Measurements from ENCODE around the gene HMGB4. TPM values are rescaled to one million over a fixed set of nuclear protein-coding genes. Genes with fewer than 3 reads are reported as not detected.
A peak's percentile ranks its signal among the peaks of the same experiment; 100 is the strongest.

The HMGB4 gene
- total RNA-seq, 2 experiments from 2014 or later = not detected

DNA sequence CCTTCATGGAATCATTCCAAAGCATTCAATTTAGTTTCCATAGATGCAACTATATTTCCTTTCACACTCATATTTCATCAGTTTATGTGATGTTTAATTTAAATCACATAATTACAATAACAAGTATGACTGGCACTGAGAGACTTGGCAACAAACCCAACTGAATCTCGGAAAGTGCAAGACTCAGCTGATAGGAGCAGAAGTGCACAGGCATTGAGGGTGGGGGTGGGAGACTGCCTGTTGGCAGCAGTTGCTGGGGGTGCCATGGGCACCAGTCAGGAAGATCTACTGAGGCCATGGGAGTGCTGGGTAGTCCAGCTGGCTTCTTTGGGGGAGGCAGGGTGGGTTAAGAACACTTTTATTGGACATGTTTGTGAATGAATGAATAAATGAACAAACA is 10.4 kb upstream of the HMGB4 start:
- H3K9me3 Mint-ChIP-seq = no peaks in the 10 kb centered on the region
- H3K27ac Mint-ChIP-seq = no peak overlapping the region
- ChIA-PET CTCF (interaction anchor here (0.6 kb wide), 1 partner anchor 1507 kb away, joined by 4 read pairs; no protein-coding TSS in a partner anchor), POLR2A (no interaction called here)
- no peaks in the 10 kb centered on the region for H3K4me1 Mint-ChIP-seq
- H3K27me3 Mint-ChIP-seq = no peaks in the 10 kb centered on the region
- no peak overlapping the region for H3K4me3 Mint-ChIP-seq
- H3K36me3 Mint-ChIP-seq (ENCODE audit: low read depth) = no peaks in the 10 kb centered on the region
- no peak for DNase-seq

- H3K27ac Mint-ChIP-seq = no peak overlapping the region
- DNase-seq = no peak
- H3K36me3 Mint-ChIP-seq (ENCODE audit: low read depth) = no peaks in the 10 kb centered on the region
- CTCF ChIA-PET = interaction anchor here (0.6 kb wide), 1 partner anchor 1506 kb away, joined by 4 read pairs; no protein-coding TSS in a partner anchor
- POLR2A ChIA-PET = no interaction called here
- peaks cover 2% of the 10 kb centered on the region for H3K27me3 Mint-ChIP-seq
- H3K9me3 Mint-ChIP-seq = no peaks in the 10 kb centered on the region
- no peaks in the 10 kb centered on the region for H3K4me1 Mint-ChIP-seq
- no peak overlapping the region for H3K4me3 Mint-ChIP-seq
These were observed 9.8 kb upstream of the HMGB4 start for GRCh38 chr1:33854091-33854490.

- no peaks in the 10 kb centered on the region for H3K36me3 Mint-ChIP-seq (ENCODE audit: low read depth)
These were observed 3.2 kb upstream of the HMGB4 start for GRCh38 chr1:33860671-33861070.

GRCh38 chr1:33864460-33865389 is 846 bp downstream of the HMGB4 start:
- no peaks in the 10 kb centered on the region for H3K36me3 Mint-ChIP-seq (ENCODE audit: low read depth)
- ChIA-PET CTCF (interaction anchor here (0.6 kb wide), 1 partner anchor 165 kb away, joined by 4 read pairs; no protein-coding TSS in a partner anchor), POLR2A (no interaction called here)
- no peaks in the 10 kb centered on the region for H3K4me1 Mint-ChIP-seq
- H3K9me3 Mint-ChIP-seq = no peaks in the 10 kb centered on the region
- DNase-seq = no peak
- H3K4me3 Mint-ChIP-seq = no peak overlapping the region
- H3K27ac Mint-ChIP-seq = peak overlapping the region; percentile 43
- peaks cover 3% of the 10 kb centered on the region for H3K27me3 Mint-ChIP-seq

More at GRCh38 chr1:33860671-33861070, 3.2 kb upstream of the HMGB4 start:
- ChIA-PET POLR2A (no interaction called here), CTCF (no interaction called here)
- Mint-ChIP-seq H3K4me1 (no peaks in the 10 kb centered on the region), H3K27ac (no peak overlapping the region), H3K27me3 (peaks cover 5% of the 10 kb centered on the region), H3K4me3 (no peak overlapping the region), H3K9me3 (no peaks in the 10 kb centered on the region)
- DNase-seq = no peak

DNA sequence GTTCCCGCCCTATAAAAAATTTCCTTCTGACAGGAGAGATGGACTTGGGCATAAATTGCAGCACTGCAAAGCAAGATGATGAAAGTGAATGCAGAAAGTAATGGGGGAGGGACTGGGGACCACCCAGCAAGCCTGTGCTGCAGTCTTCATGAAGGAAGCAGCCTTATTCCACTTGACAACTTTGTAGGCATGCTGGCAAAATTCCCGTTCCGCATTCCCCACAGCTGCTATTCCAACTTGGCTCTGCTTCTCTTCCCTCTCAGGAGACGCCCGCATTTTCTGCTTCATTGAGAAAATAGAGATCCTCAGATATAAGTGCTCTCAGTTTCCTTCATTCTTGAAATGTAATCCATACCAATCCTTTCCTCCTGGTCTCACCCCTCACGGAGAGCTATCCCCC is 2.4 kb downstream of the HMGB4 start:
- POLR2A ChIA-PET = no interaction called here
- H3K4me1 Mint-ChIP-seq = no peaks in the 10 kb centered on the region
- no peaks in the 10 kb centered on the region for H3K9me3 Mint-ChIP-seq
- no peak for DNase-seq
- no peaks in the 10 kb centered on the region for H3K27me3 Mint-ChIP-seq
- no peaks in the 10 kb centered on the region for H3K36me3 Mint-ChIP-seq (ENCODE audit: low read depth)
- CTCF ChIA-PET = no interaction called here
- no peak overlapping the region for H3K4me3 Mint-ChIP-seq
- H3K27ac Mint-ChIP-seq = no peak overlapping the region

DNA sequence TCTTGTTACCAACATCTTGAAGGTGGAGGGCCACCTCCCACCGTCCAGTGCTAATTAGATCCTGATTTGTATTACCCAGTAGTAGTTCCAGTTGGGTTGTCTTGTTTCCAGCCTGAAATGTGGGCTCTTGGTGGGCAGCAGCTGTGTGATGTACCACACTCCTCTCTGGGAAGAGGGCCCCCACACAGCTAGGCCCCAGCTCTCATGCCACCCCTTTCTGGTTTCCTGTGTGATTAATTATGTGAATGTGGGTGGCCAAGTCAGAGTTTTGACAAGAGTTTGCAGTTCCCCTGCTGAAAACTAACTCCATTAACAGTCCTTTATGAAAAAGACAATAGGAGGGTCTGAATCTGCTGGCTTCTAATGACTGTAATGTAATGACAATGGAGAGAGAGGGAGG is 3.8 kb downstream of the HMGB4 start:
- POLR2A ChIA-PET = no interaction called here
- Mint-ChIP-seq H3K36me3 (ENCODE audit: low read depth) (no peaks in the 10 kb centered on the region), H3K9me3 (no peaks in the 10 kb centered on the region), H3K27me3 (no peaks in the 10 kb centered on the region), H3K27ac (no peak overlapping the region), H3K4me1 (no peaks in the 10 kb centered on the region), H3K4me3 (no peak overlapping the region)
- CTCF ChIA-PET = no interaction called here
- DNase-seq = no peak

DNA sequence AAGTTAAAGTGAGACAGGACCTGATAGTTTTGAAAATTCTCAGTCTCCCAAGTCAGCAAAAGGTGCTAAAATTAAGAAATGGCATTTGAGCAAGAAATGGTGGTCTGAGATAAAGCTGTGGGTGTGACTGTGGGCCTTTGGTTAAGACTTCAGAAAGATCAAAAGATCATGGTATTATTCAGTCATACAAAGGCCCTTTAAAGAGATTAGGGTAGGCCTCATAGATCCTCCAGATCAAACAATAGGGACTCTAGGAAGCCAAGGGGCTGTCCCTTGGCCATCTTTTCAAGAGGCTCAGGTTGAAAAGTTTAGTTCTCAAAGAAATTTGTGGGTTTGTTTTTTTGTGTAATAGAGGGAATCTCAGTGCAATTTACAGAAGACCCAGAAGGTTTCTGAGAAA is 8.4 kb downstream of the HMGB4 start:
- H3K9me3 Mint-ChIP-seq = no peaks in the 10 kb centered on the region
- H3K4me3 Mint-ChIP-seq = no peak overlapping the region
- DNase-seq = no peak
- H3K4me1 Mint-ChIP-seq = no peaks in the 10 kb centered on the region
- H3K27ac Mint-ChIP-seq = no peak overlapping the region
- ChIA-PET POLR2A (interaction anchor here (0.7 kb wide), 1 partner anchor 941 kb away, joined by 10 read pairs; no protein-coding TSS in a partner anchor), CTCF (interaction anchor here (0.6 kb wide), 1 partner anchor 50 kb away, joined by 4 read pairs; no protein-coding TSS in a partner anchor)
- H3K27me3 Mint-ChIP-seq = peaks cover 4% of the 10 kb centered on the region
- H3K36me3 Mint-ChIP-seq (ENCODE audit: low read depth) = no peaks in the 10 kb centered on the region

DNA sequence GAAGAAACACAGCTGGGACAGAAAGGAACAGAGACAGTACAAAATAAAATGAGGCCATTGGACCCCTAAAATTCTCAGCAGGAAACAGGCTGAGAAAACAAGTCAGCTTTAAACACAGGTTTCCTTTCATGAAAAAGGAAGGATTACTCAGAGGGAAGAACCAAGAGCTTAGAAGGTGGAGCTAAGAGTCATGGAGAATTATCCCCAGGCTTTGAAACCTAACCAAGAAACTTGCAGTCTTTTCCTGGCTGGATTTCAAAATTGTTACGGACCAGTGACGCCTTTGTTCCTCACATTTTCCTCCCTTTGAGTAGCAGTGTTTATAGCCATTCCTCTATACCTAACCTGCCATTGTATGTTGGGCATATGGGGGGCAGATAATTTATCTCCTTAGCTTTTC is 8.8 kb downstream of the HMGB4 start:
- no peak overlapping the region for H3K4me3 Mint-ChIP-seq
- CTCF ChIA-PET = interaction anchor here (0.6 kb wide), 1 partner anchor 49 kb away, joined by 4 read pairs; no protein-coding TSS in a partner anchor
- H3K9me3 Mint-ChIP-seq = no peaks in the 10 kb centered on the region
- POLR2A ChIA-PET = interaction anchor here (0.7 kb wide), 1 partner anchor 941 kb away, joined by 10 read pairs; no protein-coding TSS in a partner anchor
- H3K27me3 Mint-ChIP-seq = peaks cover 4% of the 10 kb centered on the region
- DNase-seq = no peak
- no peaks in the 10 kb centered on the region for H3K4me1 Mint-ChIP-seq
- H3K36me3 Mint-ChIP-seq (ENCODE audit: low read depth) = no peaks in the 10 kb centered on the region
- no peak overlapping the region for H3K27ac Mint-ChIP-seq

GRCh38 chr1:33874636-33875035 is 10.8 kb downstream of the HMGB4 start:
- no peak for DNase-seq
- Mint-ChIP-seq H3K9me3 (no peaks in the 10 kb centered on the region), H3K36me3 (ENCODE audit: low read depth) (no peaks in the 10 kb centered on the region), H3K27ac (no peak overlapping the region), H3K4me1 (no peaks in the 10 kb centered on the region), H3K4me3 (no peak overlapping the region), H3K27me3 (peaks cover 4% of the 10 kb centered on the region)
- ChIA-PET POLR2A (no interaction called here), CTCF (no interaction called here)

- Mint-ChIP-seq H3K4me1 (no peaks in the 10 kb centered on the region), H3K27ac (no peak overlapping the region), H3K9me3 (no peaks in the 10 kb centered on the region), H3K4me3 (no peak overlapping the region), H3K27me3 (peaks cover 4% of the 10 kb centered on the region), H3K36me3 (ENCODE audit: low read depth) (no peaks in the 10 kb centered on the region)
- ChIA-PET CTCF (no interaction called here), POLR2A (no interaction called here)
- no peak for DNase-seq
These were observed 12.0 kb downstream of the HMGB4 start for GRCh38 chr1:33875862-33876261.

DNA sequence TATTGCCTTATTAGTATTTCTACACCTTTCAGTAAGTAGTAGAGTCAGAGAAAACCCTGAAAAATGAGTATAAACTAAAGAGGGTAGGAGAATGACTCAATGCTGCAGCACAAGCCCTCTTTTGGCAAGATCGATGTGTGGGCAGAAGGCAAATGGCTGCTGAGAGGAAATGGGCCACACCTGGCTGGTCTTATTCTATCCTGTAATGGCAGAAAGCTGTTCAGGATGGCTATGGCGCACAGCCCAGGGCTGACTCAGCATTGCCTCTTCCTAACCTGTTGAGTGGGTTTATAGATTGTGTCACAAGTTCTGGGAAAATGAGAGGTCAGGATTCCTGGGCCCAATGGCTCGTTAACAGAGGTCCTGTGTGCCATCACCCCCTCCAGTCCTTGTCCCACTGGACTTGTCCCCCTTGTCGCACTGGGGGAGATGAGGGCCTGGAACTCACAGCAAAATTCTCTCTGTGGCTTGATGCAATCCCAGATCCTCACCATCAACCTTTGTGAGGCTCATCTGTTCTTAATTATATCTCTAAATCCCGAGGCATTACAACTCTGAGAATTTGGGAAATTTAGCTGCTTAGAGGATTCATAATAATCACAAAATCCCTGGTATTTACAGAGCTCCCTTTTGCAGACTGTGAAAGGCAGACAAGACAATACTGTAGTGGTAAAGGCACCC is 13.2 kb downstream of the HMGB4 start:
- Mint-ChIP-seq H3K4me3 (no peak overlapping the region), H3K36me3 (ENCODE audit: low read depth) (no peaks in the 10 kb centered on the region), H3K27ac (no peak overlapping the region), H3K4me1 (no peaks in the 10 kb centered on the region), H3K9me3 (no peaks in the 10 kb centered on the region), H3K27me3 (peaks cover 6% of the 10 kb centered on the region)
- CTCF ChIA-PET = no interaction called here
- DNase-seq = no peak
- POLR2A ChIA-PET = no interaction called here

- H3K9me3 Mint-ChIP-seq = no peaks in the 10 kb centered on the region
- H3K27ac Mint-ChIP-seq = no peak overlapping the region
- no peak overlapping the region for H3K4me3 Mint-ChIP-seq
- H3K4me1 Mint-ChIP-seq = no peaks in the 10 kb centered on the region
- H3K36me3 Mint-ChIP-seq (ENCODE audit: low read depth) = no peaks in the 10 kb centered on the region
- CTCF ChIA-PET = no interaction called here
- peaks cover 6% of the 10 kb centered on the region for H3K27me3 Mint-ChIP-seq
- DNase-seq = no peak
- POLR2A ChIA-PET = no interaction called here
These were observed 14.5 kb downstream of the HMGB4 start for GRCh38 chr1:33878392-33878791.

GRCh38 chr1:33880305-33880704 is 16.4 kb downstream of the HMGB4 start:
- Mint-ChIP-seq H3K4me3 (no peak overlapping the region), H3K4me1 (no peaks in the 10 kb centered on the region), H3K36me3 (ENCODE audit: low read depth) (no peaks in the 10 kb centered on the region), H3K9me3 (no peaks in the 10 kb centered on the region), H3K27me3 (peaks cover 2% of the 10 kb centered on the region), H3K27ac (no peak overlapping the region)
- DNase-seq = no peak
- POLR2A ChIA-PET = interaction anchor here (0.6 kb wide), 1 partner anchor 157 kb away, joined by 5 read pairs; no protein-coding TSS in a partner anchor
- CTCF ChIA-PET = no interaction called here

All from activated CD4-positive, alpha-beta T cell treated with anti-CD3 and anti-CD28 coated beads, Interleukin-2, amount 10 ng/mL, durations not matched to agents 7 days and 5 days (primary cell).